Posterior vena cava (tissue), 2 donors: ENCODE measurements around the gene SOX1. TPM values are rescaled to one million over a fixed set of nuclear protein-coding genes. Genes with fewer than 3 reads are reported as not detected.

Source experiments
- DNase-seq: peaks from one replicate; pipeline ENCODE4 v3.0.0-alpha.2; 2020; ENCODE audit warnings: low spot score
- intact Hi-C, 2 donors: fragments of 100-400 bp; cut with DNase I; formaldehyde crosslinking; loops; one replicate each; pipeline versions ENCODE4 v1.14.1 to v1.14.2; 2022 to 2023
- total RNA-seq, 2 donors: library from RNA; stranded (reverse); fragmentation: NEBNext Ultra II Directional; extraction: Animal tissue kit (Norgen Biotek cat#: 25700); gene quantifications; one replicate each; pipeline ENCODE4 v1.2.1, GENCODE V29; 2021
- donor health status: DM: yes; HTN: yes; CAD: no.
- donor health status: DM: yes; HTN: yes; CAD: no.

The SOX1 gene
- total RNA-seq, 2 donors from 2014 or later: not detected

DNA sequence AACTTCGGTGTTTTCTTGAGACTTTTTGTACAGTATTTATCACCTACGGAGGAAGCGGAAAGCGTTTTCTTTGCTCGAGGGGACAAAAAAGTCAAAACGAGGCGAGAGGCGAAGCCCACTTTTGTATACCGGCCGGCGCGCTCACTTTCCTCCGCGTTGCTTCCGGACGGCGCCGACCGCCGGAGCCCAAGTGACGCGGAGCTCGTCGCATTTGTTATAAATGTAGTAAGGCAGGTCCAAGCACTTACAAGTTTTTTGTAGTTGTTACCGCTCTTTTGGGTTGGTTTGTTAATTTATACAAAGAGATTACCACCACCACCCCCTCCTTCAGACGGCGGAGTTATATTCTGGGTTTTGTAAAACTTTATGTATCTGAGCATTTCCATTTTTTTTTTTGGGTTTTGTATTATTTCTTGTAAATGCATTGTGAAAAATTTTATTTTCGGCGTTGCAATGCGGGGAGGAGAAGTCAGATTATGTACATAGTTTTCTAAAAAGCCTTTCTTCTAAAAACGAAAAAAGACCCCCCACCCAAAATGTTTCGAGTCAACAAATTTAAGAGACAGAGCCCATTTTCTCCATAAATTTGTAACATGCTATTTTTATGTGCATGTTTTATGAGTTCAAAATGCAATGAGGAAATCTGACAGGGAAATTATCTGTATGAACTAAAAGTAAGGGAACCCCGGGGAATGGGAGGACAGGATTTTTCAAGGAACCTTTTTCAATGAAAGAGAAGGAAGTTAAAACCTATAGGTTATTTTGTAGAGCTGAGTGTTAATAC lies 2.3 kb downstream of the SOX1 start:
- no peak for DNase-seq
- intact Hi-C loops: no loop called here

- intact Hi-C loops: no loop called here
Measured at GRCh38 chr13:112069845-112070251, 2.9 kb downstream of the SOX1 start.

GRCh38 chr13:112071102-112071722 lies 4.3 kb downstream of the SOX1 start:
- no peak for DNase-seq

More at GRCh38 chr13:112069845-112070251, 2.9 kb downstream of the SOX1 start:
- DNase-seq: no peak

GRCh38 chr13:112071723-112072533 lies 5.0 kb downstream of the SOX1 start:
- DNase-seq: no peak
- intact Hi-C loops: no loop called here

More at GRCh38 chr13:112071102-112071722, 4.3 kb downstream of the SOX1 start:
- intact Hi-C loops: no loop called here

DNA sequence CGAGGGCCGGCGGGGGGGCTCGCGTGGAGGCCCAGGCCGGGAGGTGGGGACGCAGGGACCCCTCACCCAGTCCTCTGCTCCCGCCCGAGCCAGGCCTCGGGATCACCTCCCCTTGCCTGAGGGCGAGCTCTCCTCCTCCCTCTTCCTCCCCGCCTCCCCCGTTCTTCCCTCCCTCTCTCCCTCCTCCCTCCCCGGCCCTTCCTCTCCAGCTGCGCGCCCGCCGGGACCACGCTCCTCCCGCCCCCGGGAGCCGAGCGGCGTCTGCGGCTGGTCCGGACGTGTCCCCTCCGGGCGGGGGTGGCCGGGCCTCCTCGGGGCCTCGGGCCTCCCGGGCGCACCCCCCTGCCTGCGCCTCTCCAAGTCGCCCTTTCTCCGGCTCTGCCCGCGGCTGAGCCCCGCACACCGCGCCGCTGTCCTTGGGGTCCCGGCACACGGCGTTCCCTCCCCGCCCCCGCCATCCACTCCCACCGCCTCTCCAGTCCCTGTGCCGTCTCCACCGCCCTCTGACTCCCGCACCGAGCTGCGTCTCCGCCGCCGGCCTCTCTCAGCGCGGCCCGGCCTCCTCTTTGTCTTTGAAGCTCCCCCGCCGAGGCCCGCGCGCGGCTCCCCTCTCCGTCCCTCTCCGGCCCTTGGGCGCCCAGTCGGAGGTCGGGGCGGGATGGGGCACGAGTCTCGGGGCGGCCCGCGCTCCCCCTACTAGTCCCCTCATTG lies 5.7 kb downstream of the SOX1 start:
- intact Hi-C loops: no loop called here
- DNase-seq: no peak

DNA sequence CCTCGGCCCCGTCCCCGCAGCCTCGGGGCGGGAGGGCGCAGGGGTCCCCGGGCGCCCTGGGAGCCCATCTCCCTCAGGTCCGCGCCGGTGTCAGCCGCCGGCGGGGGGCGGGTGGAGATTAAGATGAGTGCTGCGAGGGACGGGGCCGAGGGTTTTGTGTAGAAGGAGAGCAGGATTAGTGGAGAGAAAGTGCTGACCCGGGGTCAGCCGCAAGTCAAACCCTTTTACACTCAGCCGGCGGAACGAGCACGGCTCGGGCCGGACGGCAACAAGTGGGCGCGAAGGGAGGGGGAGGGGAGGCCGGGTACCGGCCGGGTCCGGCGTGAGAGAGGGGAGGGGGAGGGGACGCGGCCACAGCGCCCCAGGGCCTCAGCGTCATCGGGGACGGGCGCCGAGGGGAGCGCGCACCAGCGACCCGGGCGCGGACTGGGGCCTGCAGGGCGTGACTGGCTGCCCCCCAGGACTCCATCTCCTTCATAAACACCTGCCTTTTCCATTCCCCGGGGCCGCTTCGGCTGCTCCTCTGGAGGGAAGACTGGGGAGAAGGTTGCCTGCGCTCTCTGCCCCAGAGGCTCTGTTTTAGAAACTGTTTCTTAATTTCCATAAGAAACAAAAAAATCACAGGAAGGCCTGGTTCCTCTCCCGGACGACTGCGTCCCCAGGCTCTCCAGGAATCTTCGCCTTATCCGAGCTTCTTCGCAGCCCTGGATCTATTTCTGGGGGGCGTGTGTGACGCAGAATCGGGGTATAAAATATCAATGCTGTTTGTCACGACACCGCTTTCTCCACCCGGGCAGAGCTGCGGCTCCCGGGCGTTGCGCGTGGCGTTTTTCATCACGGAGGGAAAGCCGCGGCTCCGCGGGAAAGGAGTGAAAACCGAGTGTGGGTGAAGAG lies 6.5 kb downstream of the SOX1 start:
- intact Hi-C loops: no loop called here
- DNase-seq: no peak

- no peak for DNase-seq
- intact Hi-C loops: no loop called here
Measured at GRCh38 chr13:112074139-112074865, 7.4 kb downstream of the SOX1 start.

DNA sequence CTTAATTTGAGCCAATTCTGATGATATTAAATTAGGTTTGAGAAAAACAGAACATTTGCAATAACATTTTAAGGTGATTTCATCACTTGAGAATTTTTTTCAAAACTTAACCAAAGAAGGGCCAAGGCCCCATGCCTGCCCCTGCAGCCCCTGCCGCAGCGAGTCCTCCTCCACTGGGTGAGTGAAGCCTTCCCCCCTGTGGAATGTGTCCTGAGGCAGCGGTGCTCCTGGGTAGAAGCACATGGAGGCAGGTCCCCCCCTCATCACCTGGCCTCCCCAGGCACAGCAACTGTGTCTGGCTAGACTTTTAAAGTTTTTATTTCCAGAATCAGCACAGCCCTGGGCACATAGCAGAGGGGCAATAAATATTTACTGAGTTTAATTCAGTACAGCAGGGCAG lies 10.8 kb downstream of the SOX1 start:
- DNase-seq: no peak
- intact Hi-C loops: no loop called here

DNA sequence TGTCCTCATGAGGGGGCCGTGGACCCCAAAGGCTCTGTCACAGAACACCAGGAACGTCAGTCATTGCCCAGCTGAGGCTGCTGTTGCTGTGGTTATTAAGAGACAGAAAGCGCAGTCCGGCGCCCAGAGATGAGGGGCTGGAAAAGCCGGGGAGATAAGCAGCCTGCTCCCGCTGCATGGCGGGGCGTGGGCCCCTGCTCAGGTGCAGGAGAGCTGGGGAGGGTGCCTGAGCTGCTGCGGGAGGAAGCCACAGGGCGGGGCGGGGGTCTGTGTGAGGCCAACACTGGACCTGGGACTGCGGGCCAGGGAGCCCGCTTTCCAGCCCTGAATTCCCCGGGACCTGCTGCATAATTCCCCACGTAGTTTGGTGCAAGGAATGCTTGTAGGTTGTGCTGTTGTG lies 11.3 kb downstream of the SOX1 start:
- intact Hi-C loops: no loop called here
- no peak for DNase-seq

DNA sequence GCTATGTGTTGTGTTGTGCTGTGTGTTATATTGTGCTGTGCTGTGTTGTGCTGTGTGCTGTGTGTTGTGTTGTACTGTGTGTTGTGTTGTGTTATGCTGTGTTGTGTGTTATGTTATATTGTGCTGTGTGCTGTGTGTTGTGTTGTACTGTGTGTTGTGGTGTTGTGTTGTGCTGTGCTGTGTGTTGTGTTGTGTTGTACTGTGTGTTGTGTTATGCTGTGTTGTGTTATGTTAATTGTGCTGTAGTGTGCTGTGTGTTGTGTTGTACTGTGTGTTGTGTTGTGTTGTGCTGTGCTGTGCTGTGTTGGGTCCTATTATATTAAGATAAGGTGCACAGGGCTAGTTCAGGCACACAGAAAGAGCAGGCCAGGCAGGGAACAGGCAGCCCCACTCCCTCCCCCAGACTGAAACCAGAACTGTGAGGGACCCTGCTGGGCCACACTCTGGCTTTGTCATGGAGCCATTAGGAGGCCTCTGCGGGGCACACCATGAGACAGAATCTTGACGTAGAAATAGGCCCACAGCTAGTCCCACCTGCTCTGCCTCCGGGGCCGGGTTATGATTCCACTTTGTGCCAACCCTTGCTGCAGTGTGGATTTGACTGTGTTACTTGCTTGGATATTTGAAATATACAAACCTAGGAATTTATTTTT lies 12.1 kb downstream of the SOX1 start:
- no peak for DNase-seq
- intact Hi-C loops: no loop called here

DNA sequence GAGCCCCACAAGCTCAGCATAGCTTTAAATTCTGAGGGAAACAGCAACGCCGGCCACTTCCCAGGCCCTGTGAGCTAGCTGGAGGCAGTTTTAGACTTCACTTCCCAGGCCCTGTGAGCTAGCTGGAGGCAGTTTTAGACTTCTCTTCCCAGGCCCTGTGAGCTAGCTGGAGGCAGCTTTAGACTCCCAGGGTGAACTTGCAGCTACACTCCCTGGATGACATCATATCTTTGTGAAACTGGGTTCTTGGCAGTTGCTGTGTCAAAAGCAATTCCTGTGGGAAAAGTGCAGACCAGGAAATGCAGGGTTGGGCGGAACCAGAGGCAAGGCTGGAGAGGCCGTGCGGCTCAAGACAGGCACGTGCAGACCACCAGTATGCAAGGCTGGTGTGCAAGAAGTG lies 12.7 kb downstream of the SOX1 start:
- intact Hi-C loops: no loop called here
- no peak for DNase-seq

- DNase-seq: no peak
- intact Hi-C loops: no loop called here
Measured at GRCh38 chr13:112083971-112084370, 17.0 kb downstream of the SOX1 start.

- intact Hi-C loops: no loop called here
Measured at GRCh38 chr13:112092453-112092852, 25.5 kb downstream of the SOX1 start.

GRCh38 chr13:112095354-112095753 lies 28.4 kb downstream of the SOX1 start:
- no peak for DNase-seq
- intact Hi-C loops: no loop called here

More at GRCh38 chr13:112092453-112092852, 25.5 kb downstream of the SOX1 start:
- no peak for DNase-seq

GRCh38 chr13:112096959-112097358 lies 30.0 kb downstream of the SOX1 start:
- intact Hi-C loops: no loop called here
- no peak for DNase-seq

DNA sequence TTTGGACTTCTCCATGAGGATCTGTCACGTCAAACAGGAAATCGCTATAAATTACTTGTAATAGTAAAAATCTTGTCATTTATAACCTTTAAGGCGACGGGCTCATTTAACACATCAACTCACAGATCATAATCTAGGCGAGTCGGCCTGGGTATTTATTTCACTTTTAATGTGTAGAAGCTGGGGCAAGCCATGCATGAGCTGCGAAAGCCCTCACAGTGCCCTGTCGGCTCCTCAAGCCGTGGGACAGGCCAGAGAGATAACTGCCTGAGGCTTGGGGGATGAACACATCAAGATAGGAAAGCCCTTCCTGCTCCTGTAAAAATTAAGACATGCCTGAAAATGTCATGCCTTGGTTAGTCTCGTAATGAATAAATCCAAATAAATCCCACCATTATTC lies 30.8 kb downstream of the SOX1 start:
- DNase-seq: no peak
- intact Hi-C loops: no loop called here

DNA sequence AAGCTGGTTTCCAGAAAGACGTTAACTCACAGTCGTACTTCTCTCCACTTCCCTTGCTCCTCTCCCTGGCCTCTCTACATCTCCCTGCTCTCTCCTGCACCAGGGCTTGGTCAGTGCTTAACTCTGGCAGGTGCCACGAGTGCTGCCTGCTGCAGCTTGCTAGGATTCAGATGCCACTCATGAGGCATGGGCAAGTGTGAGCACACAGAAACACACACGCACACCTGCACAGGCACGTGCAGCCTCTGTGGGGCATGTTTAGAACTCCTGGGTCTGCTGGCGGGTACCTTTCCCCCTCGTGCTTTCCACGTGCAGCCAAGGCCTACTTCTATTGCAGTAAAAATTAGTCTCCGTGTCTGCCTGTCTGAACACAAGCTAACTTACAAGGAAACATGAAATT lies 31.8 kb downstream of the SOX1 start:
- intact Hi-C loops: no loop called here
- DNase-seq: no peak
